Measurements from ENCODE around the gene CYTH1.

CYTH1 gene

GRCh38 chr17:78781893-78782304, at the start of gene CYTH1:
TSS of gene CYTH1 (minus strand) at chr17:78782273. CDS start at chr17:78782223, 50 bp downstream.
- no peak for DNase-seq

- no peak for DNase-seq
Observed at GRCh38 chr17:78829477-78829876, 47.4 kb upstream of the CYTH1 start.

GRCh38 chr17:78828470-78829185, 46.6 kb upstream of the CYTH1 start:
- no peak for DNase-seq

- DNase-seq = no peak
Observed at GRCh38 chr17:78826836-78827509, 44.9 kb upstream of the CYTH1 start.

- DNase-seq = no peak
Observed at GRCh38 chr17:78826421-78826820, 44.3 kb upstream of the CYTH1 start.

GRCh38 chr17:78825696-78826095, 43.6 kb upstream of the CYTH1 start:
- DNase-seq = no peak

- DNase-seq = no peak
Observed at GRCh38 chr17:78824240-78824639, 42.2 kb upstream of the CYTH1 start.

- no peak for DNase-seq
Observed at GRCh38 chr17:78823282-78824046, 41.4 kb upstream of the CYTH1 start.

GRCh38 chr17:78822552-78822951, 40.5 kb upstream of the CYTH1 start:
- no peak for DNase-seq

- no peak for DNase-seq
Observed at GRCh38 chr17:78821961-78822360, 39.9 kb upstream of the CYTH1 start.

- DNase-seq = no peak
Observed at GRCh38 chr17:78820841-78821240, 38.8 kb upstream of the CYTH1 start.

- no peak for DNase-seq
Observed at GRCh38 chr17:78819806-78820792, 38.0 kb upstream of the CYTH1 start.

- DNase-seq = no peak
Observed at GRCh38 chr17:78819402-78819801, 37.3 kb upstream of the CYTH1 start.

GRCh38 chr17:78818932-78819331, 36.9 kb upstream of the CYTH1 start:
- DNase-seq = no peak

- no peak for DNase-seq
Observed at GRCh38 chr17:78818152-78818846, 36.2 kb upstream of the CYTH1 start.

GRCh38 chr17:78817123-78817522, 35.0 kb upstream of the CYTH1 start:
- no peak for DNase-seq

GRCh38 chr17:78815696-78816095, 33.6 kb upstream of the CYTH1 start:
- no peak for DNase-seq

- DNase-seq = no peak
Observed at GRCh38 chr17:78812855-78813254, 30.8 kb upstream of the CYTH1 start.

GRCh38 chr17:78808163-78808562, 26.1 kb upstream of the CYTH1 start:
- DNase-seq = no peak

- no peak for DNase-seq
Observed at GRCh38 chr17:78806451-78806850, 24.4 kb upstream of the CYTH1 start.

- DNase-seq = no peak
Observed at GRCh38 chr17:78805301-78805700, 23.2 kb upstream of the CYTH1 start.

GRCh38 chr17:78804777-78805176, 22.7 kb upstream of the CYTH1 start:
- no peak for DNase-seq
